HG03469 (cell line): ENCODE data around the gene SH2B3.

Experiments
- ATAC-seq: cut with Tn5 transposase; IDR thresholded peaks from one replicate; pipeline ENCODE4 v1.9.1; 2021; ENCODE audit warnings: mild to moderate bottlenecking, moderate library complexity, moderate number of reproducible peaks; ENCODE audit not compliant: unreplicated experiment

Gene SH2B3

DNA sequence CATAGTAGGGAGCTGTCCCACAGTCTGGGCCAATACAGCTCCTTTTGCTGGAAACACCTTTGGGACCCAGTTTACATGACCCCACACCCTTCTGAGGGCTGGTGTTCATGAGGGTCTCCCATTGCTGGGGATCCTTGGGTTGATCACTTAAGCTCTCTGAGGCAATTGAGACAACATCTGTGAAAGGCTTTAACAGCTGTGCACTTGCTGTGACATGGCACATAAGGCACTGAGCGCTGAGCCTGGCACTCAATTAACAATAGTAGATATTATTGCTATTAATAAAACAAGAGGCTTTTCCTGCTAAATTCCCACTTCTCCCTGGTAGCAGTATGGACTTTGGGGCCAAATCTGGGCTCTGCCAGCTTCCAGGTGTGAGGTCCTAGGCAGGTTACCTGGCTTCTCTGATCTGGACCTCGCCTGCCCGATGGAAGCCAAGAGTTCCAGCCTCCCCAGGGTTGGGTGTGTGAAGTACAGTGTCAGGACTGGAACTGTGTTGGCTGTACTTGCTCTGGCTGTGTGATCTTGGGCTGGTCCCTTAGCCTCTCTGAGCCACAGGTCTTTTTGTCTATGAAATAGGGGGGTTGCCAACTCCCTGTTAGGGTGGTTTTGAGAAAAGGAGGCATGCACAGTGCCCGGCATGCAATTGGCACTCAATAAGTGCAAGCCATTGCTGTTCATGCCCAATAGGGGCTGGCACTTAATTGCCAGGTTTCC is 3.1 kb downstream of the SH2B3 start:
- ATAC-seq: no peak

DNA sequence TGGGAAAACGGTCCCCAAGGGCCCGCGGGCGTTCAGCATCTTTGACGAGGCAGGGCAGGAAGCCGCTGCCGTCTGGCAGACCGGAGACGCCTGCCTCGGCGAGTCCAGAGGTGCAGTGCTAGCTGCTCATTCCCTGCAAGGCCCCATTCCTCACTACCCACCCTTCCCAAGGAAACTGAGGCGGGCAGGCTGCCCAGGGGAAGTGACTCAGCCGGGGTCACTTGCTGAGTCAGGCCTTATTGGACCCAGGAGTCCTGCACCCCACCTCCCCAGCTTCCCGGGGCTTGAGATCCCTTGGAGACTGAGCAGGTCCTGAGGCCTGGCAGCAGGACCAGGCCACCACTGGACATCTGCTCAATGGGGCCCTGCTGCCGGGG is 3.7 kb downstream of the SH2B3 start:
- no peak for ATAC-seq

DNA sequence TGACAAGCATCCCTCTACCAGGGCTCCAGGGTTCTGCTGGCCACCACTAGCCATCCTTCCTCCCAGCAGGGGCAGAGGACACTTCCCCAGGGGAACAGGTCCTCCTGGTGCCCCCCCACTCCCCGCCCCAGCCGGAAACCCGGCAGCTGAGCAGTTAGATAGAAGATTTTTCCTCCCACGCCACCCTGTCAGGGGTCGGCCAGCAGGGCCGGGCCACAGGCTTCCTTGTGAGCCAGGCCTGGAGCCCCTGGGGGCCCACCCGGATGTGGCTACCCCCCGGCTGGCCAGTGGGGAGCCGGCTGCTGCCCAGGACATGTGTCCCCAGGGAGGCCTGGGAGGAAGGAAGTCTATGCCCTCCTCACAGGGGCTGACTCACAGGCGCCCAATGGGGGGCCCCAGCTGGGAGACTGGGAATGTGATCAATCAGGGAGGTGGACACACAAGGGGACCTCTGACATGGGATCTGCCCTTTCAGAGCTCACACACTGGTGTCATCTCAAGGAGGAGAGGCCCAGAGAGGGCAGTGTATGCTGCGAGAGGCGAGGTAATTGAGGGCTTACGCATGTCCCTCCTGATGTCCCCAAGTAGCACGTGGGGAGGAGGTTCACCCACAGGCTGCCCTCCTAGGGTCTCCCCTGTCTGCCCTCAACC is 4.2 kb downstream of the SH2B3 start:
- no peak for ATAC-seq

DNA sequence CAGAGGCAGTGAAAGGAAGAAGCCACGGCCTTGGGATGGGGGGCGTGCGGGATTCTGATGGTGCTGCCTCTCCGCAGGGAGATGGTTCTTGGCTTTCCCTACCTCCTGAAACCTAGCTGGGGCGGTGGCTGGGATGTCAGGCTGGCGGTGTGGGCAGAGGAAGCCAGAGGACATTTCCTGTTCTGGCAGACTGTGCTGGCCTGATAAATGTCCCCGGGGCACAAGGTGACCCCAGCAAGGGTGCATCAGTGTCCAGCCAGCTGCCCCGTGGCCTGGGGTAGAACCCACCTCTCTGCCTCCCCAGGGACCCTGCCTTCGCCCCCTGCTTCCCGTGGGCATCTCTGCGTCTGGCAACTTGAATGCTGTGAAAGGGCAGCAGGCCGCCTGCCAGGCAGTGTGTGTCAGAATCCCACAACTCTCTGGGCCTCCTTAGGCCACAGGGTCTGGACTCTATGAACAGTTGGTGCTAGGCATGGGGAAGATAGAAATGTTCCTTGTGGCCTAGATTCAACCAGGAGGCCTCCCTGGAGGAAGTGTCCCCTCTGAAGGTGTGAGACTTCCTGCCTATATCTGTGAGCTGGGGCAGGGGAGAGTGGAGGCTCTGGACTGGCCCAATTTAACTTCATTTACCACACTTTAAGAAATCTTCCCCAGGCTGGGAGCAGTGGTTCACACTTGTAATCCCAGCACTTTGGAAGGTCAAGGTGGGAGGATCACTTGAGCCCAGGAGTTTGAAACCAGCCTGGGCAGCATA is 4.9 kb downstream of the SH2B3 start:
- no peak for ATAC-seq

DNA sequence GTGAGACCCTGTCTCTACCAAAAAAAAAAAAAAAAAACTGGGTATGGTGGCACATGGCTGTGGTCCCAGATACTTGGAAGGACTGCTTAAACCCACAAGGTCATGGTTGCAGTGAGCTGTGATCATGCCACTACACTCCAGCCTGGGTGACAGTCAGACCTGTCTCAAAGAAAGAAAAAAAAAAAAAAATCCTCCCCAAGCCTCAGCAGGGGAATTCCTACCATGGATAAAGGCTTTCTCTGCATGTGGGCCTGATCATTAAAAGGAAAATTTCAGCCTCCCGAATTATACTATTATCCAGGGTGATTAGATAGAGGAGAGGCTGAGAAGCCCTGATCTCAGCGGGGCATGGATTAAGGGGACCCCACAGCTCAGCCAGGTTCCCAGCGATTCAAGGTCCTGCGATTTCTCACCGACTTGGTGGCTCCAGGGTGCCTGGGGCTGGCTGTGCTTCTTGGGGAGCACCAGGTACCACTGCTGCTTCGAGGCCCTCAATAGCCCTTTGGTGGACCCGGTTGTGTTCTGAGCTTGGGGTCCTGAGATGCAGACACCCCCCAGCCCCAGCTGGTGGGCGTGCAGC is 5.6 kb downstream of the SH2B3 start:
- ATAC-seq: no peak

DNA sequence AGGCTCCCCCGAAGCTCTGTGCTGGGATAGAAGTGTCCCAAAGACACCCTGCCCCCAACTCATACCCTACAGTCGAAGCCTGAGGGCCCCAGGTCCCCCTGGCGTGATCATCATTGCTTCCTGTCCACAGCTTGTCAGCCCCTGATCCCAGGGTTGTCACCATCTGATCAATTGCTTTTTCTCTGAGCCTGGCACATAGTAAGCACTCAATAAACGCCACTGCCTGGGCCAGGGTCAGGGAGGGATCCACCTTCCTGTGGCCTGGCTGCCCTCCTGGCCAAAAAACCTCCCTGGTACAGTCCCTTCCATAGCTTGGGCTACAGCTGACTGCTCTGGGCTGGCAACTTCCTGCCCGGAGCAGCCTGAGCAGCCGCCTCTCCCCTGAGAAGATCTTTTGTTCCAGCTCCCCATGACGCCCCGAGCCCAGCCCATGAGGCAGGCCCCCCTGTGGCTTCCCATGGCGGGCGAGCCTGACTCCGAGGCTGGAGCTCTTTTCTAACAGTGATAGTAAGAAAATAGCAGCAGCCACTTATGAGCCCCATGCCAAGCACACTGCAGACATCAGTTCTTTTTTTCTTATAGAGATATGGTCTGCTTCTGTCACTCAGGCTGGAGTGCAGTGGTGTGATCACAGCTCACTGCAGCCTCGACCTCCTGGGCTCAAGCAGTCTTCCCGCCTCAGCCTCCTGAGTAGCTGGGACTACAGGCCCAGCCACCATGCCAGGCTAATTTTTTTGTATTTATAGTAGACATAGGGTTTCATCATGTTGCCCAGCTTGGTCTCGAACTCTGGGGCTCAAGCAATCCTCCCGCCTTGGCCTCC is 6.5 kb downstream of the SH2B3 start:
- no peak for ATAC-seq

DNA sequence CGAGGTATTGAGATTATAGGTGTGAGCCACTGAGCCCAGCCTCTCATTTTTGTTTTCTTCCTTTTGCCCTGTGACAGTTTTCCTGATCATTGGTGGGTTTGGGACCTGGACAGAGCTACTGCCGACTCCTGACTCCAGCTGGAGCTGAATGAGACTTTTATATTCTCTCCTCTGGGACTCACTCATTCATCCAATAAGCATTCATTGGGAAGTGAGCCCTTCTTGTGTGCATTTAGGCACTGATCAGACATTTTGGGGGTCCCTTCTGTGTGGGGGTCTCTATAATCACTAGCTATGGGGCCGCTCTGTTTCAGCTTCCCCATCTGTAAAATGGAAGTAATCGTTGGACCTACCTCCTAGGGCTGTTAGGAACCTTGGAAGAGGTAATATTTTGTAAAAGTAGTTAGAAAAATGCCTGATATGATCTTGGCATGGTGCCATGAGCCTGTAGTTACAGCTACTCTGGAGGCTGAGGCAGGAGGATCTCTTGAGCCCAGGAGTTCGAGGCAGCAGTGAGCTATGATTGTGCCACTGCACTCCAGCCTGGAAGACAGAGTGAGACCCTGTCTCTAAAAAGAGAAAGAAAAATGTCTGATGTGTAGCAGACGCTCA is 7.2 kb downstream of the SH2B3 start:
- ATAC-seq: no peak

GRCh38 chr12:111413442-111414086 is 7.8 kb downstream of the SH2B3 start:
- no peak for ATAC-seq

DNA sequence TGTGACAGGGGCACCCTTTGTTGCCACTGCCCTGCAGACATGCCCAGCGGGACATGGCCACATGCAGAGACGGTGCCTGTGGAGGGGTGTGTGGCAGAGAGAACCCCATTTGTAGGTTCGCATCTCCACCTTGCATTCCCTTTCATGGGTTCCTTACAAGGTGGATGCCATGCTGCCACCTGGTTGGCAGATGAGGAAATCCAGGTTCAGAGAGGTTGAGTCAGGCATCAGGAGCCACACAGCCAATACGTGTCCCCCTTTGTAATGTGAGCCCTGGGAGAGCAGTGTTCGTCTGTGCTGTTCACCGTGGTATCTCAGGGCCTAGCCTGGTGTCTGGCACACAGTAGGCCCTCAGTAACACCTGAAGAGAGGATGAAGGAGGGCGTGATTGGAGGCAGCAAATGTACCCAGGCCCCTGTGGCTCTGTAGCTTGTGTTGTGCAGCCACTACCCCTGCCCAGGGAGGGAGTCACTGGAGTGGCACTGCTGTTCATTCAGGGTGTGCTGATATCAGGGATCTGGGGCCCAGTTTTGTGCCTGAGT is 9.1 kb downstream of the SH2B3 start:
- no peak for ATAC-seq

DNA sequence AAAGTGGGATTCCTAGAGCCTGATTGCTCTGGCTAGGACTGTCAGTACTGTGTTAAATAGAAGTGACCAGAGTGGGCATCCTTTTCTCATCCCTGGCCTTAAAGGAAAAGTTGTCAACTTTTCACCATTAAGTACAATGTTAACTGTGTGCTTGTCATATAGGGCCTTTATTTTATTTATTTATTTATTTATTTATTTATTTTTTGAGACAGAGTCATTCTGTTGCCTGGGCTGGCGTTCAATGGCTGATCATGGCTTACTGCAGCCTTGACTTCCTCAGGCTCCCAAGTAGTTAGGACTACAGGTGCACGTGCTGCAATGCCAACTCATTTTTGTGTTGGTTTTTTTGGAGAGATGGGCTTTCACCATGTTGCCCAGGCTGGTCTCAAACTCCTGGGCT is 11.6 kb downstream of the SH2B3 start:
- no peak for ATAC-seq

GRCh38 chr12:111417784-111418593 is 12.3 kb downstream of the SH2B3 start:
- no peak for ATAC-seq

DNA sequence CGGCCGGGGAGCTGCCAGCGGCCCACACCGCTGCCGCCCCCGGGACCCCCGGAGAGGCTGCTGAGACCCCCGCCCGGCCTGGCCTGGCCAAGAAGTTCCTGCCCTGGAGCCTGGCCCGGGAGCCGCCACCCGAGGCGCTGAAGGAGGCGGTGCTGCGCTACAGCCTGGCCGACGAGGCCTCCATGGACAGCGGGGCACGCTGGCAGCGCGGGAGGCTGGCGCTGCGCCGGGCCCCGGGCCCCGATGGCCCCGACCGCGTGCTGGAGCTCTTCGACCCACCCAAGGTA is 12.8 kb downstream of the SH2B3 start:
- ATAC-seq: no peak

DNA sequence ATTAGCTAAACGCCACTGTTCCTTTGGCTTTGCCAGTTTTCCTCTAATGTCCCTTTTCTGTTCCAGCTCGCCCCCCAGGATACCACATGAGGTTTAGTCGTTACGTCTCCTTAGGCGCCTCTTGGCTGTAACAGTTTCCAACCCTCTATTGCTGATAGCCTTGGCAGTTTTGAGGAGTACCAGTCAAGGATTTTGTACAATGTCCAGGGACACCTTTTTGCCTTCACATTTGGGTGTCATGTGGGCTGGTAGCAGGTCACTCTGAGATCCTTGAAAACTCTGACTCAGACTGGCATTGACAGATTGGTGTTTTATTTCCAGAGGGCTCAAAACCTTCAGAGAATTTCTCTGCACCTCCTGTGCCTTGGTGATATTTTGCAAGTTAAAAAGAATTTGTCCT is 14.1 kb downstream of the SH2B3 start:
- ATAC-seq: no peak

DNA sequence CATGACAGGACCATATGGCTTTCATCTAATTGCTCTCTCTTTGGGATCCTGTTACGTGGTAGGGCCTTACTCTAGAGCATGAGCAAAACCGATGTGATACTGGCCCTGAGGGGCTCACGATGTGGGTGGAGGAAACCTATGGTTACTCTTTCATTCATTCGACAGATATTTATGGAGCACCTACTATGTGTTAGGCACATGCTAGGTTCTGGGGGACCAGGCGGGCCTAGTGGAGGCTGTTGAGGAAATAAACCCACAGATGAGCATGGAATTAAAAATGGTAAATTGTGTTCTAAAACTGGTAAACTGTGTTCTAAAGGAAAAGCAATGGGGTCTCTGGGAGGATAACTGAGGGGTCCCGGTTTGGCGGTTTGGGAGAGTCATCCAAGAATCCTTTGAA is 14.8 kb downstream of the SH2B3 start:
- ATAC-seq: no peak

DNA sequence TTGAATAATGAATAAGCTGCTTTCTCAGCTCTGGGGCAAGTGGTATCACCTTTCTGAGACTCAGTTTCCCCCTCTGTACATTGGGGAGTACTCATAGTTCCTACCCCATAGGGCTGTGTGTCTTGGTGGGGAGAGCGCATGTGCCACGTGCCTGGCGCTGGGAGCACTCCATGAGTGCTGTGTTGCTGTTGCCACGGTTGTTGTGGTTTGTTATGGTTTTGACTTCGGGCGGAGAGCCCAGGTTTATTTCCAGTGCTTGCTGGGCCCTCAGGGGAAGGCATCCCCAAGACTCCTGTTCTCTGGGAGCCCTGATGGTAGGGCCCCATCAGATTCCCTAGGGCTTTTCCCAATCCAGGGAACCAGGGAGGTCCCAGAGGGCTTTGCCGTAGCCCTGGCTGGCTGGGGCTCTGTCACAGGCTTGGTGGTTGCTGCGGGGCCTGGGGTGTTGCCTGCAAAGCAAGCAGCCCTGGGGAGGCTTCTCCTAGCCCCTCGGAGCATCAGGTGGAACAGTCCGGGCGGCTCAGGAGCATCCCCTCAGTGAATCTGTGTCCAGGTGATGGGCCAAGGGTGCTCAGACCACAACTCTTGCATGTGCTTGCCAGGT is 18.6 kb downstream of the SH2B3 start:
- no peak for ATAC-seq

DNA sequence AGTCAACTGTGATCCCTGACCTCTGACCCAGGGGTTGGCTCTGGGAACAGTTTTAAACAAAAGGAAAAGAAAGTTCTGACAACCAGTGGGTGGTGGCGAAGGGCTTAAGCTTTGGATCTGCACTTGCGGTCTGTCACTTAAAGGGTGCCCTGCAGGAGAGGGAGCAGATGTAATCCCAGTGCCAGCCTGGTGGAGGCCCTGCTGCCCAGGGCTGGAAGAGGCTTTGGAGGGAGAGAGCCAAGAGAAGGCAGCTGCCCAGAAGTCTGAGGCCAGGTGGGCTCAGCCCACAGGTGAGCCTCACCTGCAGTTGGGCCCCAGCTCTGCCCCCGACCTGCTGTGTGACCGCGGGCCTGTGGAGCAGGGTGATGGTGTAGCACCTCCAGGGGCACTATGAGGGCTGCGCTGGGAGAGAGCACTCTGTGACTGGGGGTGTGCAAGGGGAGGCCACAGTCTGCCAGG is 19.1 kb downstream of the SH2B3 start:
- no peak for ATAC-seq

DNA sequence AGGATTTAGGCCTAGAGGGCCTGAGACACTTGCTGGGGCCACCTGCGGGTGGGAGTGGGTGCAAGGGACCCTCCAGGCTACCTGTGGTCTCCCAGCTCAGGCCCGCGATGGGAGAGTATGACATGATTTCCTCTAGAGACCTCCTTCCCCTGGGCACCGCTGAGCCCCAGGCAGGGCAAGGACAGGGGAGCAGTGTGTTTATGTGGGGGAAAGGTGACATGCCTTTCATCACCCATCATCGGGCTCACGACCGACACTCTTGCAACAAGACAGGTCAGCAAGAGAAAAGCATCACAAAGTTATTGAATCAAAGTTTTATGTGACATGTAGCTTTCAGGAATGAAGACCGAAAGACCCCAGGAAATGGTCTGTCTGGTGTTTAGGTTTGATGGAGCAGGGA is 19.9 kb downstream of the SH2B3 start:
- no peak for ATAC-seq

- ATAC-seq: no peak
Observed at GRCh38 chr12:111426344-111427185, 20.8 kb downstream of the SH2B3 start.
